GM18873 (cell line): ENCODE measurements around the gene NR0B1.

ENCODE experiments used
- ATAC-seq: cut with Tn5 transposase; IDR thresholded peaks from one replicate; pipeline ENCODE4 v1.9.1; 2021; ENCODE audit warnings: mild to moderate bottlenecking, moderate library complexity, moderate number of reproducible peaks; ENCODE audit not compliant: unreplicated experiment, low FRiP score

The NR0B1 gene

GRCh38 chrX:30309139-30309571 lies at the start of gene NR0B1:
TSS of gene NR0B1 (minus strand) at chrX:30309390. CDS start at chrX:30309363, 27 bp downstream.
- ATAC-seq = no peak

GRCh38 chrX:30349946-30350345 lies 40.8 kb upstream of the NR0B1 start:
- no peak for ATAC-seq

- no peak for ATAC-seq
Observed at GRCh38 chrX:30343206-30343605, 34.0 kb upstream of the NR0B1 start.

- ATAC-seq = no peak
Observed at GRCh38 chrX:30340753-30341152, 31.6 kb upstream of the NR0B1 start.

GRCh38 chrX:30327762-30328161 lies 18.6 kb upstream of the NR0B1 start:
- ATAC-seq = no peak

GRCh38 chrX:30317308-30317707 lies 8.1 kb upstream of the NR0B1 start:
- ATAC-seq = no peak

GRCh38 chrX:30313322-30313721 lies 4.1 kb upstream of the NR0B1 start:
- no peak for ATAC-seq

- ATAC-seq = no peak
Observed at GRCh38 chrX:30312858-30313257, 3.7 kb upstream of the NR0B1 start.

GRCh38 chrX:30310429-30311206 lies 1.4 kb upstream of the NR0B1 start:
- ATAC-seq = no peak

GRCh38 chrX:30308263-30309138 lies 689 bp downstream of the NR0B1 start:
- no peak for ATAC-seq

GRCh38 chrX:30307466-30307865 lies 1.7 kb downstream of the NR0B1 start:
- no peak for ATAC-seq

- no peak for ATAC-seq
Observed at GRCh38 chrX:30304866-30305265, 4.3 kb downstream of the NR0B1 start.

GRCh38 chrX:30302956-30303355 lies 6.2 kb downstream of the NR0B1 start:
- no peak for ATAC-seq

- ATAC-seq = no peak
Observed at GRCh38 chrX:30301963-30302362, 7.2 kb downstream of the NR0B1 start.

- no peak for ATAC-seq
Observed at GRCh38 chrX:30301208-30301607, 8.0 kb downstream of the NR0B1 start.

- ATAC-seq = no peak
Observed at GRCh38 chrX:30296408-30297254, 12.6 kb downstream of the NR0B1 start.

GRCh38 chrX:30283456-30284200 lies 25.6 kb downstream of the NR0B1 start:
- no peak for ATAC-seq

GRCh38 chrX:30282527-30282926 lies 26.7 kb downstream of the NR0B1 start:
- ATAC-seq = no peak

- no peak for ATAC-seq
Observed at GRCh38 chrX:30280428-30280827, 28.8 kb downstream of the NR0B1 start.

GRCh38 chrX:30278365-30278764 lies 30.8 kb downstream of the NR0B1 start:
- ATAC-seq = no peak
